Thyroid gland (tissue), 4 donors: ENCODE data around the gene GABRP. TPM values are rescaled to one million over a fixed set of nuclear protein-coding genes. Genes with fewer than 3 reads are reported as not detected.

Source experiments
- DNase-seq, 2 donors: peaks; one replicate each; pipeline ENCODE4 v3.0.0-alpha.2; 2019
- H3K27ac ChIP-seq, 3 donors: fragments of 200-600 bp; sonication (generic); 1 replicate in 2 of 3; 2 replicates in 1 of 3; pipeline ENCODE4 v1.5.1; 2016 to 2019; ENCODE audit warnings: mild to moderate bottlenecking in 1 of 3, moderate library complexity in 1 of 3
- H3K27me3 ChIP-seq: fragments of 200-600 bp; sonication (generic); one replicate; pipeline ENCODE4 v1.5.1; 2019
- H3K36me3 ChIP-seq, 2 donors: fragments of 200-600 bp; sonication (generic); one replicate each; pipeline ENCODE4 v1.5.1; 2016 to 2019
- H3K4me1 ChIP-seq, 2 donors: fragments of 200-600 bp; sonication (generic); one replicate each; pipeline ENCODE4 v1.5.1; 2017 to 2019
- H3K4me3 ChIP-seq, 3 donors: fragments of 200-600 bp; sonication (generic); replicated peaks in 1 of 3; 1 replicate in 2 of 3; 2 replicates in 1 of 3; pipeline ENCODE4 v1.5.1; 2016; ENCODE audit warnings: mild to moderate bottlenecking in 1 of 3
- H3K9me3 ChIP-seq: fragments of 200-600 bp; sonication (generic); one replicate; pipeline ENCODE4 v1.5.1; 2017
- POLR2A ChIP-seq, 2 donors: fragments of 450-650 bp; IDR thresholded peaks; one replicate each; pipeline ENCODE4 v1.6.1; 2017; ENCODE audit warnings: antibody characterized with exemption in 2 of 2, mild to moderate bottlenecking in 2 of 2, moderate library complexity in 1 of 2
- WGBS, 2 donors: methylation state at CpG; one replicate each; pipeline ENCODE4 v1.1.5; 2017; 5-methylcytosine and 5-hydroxymethylcytosine counted together
- intact Hi-C: fragments of 100-400 bp; cut with DNase I; formaldehyde crosslinking; loops from one replicate; pipeline ENCODE4 v1.15.1; 2023
- total RNA-seq, 4 donors: library from RNA; depleted of rRNA; stranded (reverse); fragments of >200 nt; gene quantifications; one replicate each; pipeline ENCODE4 v1.2.3, GENCODE V29; 2016
- TF ChIP-seq, protein P1 (sequence below), 6 experiments: fragments of 200-600 bp in 3 of 6; fragments of 450-650 bp in 3 of 6; sonication (generic) in 3 of 6; IDR thresholded peaks; one replicate each; pipeline ENCODE4 v1.5.1; 2016 to 2019; ENCODE audit warnings: antibody characterized with exemption in 6 of 6, mild to moderate bottlenecking in 2 of 6, inconsistent platforms in 1 of 6, moderate library complexity in 1 of 6

Gene GABRP
- total RNA-seq, 4 donors from 2014 or later: not detected

GRCh38 chr5:170769898-170770416, 13.6 kb upstream of the GABRP start:
- Histone ChIP-seq H3K4me1 (no peaks in the 10 kb centered on the region), H3K27ac (no peak overlapping the region), H3K27me3 (no peaks in the 10 kb centered on the region), H3K4me3 (no peak overlapping the region), H3K9me3 (no peaks in the 10 kb centered on the region), H3K36me3 (no peaks in the 10 kb centered on the region)
- intact Hi-C loops: loop anchor here (10.0 kb wide), 1 partner anchor 135 kb away; no protein-coding TSS in a partner anchor
- TF ChIP-seq, protein P1, sequence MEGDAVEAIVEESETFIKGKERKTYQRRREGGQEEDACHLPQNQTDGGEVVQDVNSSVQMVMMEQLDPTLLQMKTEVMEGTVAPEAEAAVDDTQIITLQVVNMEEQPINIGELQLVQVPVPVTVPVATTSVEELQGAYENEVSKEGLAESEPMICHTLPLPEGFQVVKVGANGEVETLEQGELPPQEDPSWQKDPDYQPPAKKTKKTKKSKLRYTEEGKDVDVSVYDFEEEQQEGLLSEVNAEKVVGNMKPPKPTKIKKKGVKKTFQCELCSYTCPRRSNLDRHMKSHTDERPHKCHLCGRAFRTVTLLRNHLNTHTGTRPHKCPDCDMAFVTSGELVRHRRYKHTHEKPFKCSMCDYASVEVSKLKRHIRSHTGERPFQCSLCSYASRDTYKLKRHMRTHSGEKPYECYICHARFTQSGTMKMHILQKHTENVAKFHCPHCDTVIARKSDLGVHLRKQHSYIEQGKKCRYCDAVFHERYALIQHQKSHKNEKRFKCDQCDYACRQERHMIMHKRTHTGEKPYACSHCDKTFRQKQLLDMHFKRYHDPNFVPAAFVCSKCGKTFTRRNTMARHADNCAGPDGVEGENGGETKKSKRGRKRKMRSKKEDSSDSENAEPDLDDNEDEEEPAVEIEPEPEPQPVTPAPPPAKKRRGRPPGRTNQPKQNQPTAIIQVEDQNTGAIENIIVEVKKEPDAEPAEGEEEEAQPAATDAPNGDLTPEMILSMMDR (IDR thresholded peaks at IDR 0.05): no peak
- no peak for TF ChIP-seq POLR2A (IDR thresholded peaks at IDR 0.05)
- no peak for DNase-seq
- WGBS, 2 donors: 81 to 83% methylated on average over 5 of the region's 5 CpGs

DNA sequence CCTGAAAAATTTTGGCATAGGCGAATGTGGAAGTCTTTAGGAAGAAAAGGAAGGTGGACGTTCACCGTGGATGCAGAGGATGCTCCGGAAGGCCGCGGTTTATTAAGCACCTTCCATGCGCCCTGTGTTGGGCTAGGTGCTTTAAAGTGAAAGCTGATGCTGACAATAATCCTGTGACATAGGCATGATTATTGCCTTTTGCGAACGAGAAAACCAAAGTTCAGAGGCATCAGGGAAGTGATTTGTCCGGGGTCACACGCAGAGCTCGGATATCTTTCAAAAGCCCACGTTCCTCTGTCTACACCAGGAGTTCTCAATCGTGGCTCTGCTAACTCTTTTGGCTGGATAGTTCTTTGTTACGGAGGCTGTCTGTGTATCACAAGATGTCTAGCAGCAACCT, 12.0 kb upstream of the GABRP start:
- Histone ChIP-seq H3K4me3 (no peak overlapping the region), H3K27me3 (no peaks in the 10 kb centered on the region), H3K36me3 (no peaks in the 10 kb centered on the region), H3K4me1 (no peaks in the 10 kb centered on the region), H3K9me3 (no peaks in the 10 kb centered on the region), H3K27ac (no peak overlapping the region)
- intact Hi-C loops: loop anchor here (10.0 kb wide), 1 partner anchor 137 kb away; no protein-coding TSS in a partner anchor
- TF ChIP-seq, protein P1 (IDR thresholded peaks at IDR 0.05): no peak
- no peak for TF ChIP-seq POLR2A (IDR thresholded peaks at IDR 0.05)
- DNase-seq: no peak
- 92 to 94% methylated on average over 15 of the region's 15 CpGs for WGBS, 2 donors

DNA sequence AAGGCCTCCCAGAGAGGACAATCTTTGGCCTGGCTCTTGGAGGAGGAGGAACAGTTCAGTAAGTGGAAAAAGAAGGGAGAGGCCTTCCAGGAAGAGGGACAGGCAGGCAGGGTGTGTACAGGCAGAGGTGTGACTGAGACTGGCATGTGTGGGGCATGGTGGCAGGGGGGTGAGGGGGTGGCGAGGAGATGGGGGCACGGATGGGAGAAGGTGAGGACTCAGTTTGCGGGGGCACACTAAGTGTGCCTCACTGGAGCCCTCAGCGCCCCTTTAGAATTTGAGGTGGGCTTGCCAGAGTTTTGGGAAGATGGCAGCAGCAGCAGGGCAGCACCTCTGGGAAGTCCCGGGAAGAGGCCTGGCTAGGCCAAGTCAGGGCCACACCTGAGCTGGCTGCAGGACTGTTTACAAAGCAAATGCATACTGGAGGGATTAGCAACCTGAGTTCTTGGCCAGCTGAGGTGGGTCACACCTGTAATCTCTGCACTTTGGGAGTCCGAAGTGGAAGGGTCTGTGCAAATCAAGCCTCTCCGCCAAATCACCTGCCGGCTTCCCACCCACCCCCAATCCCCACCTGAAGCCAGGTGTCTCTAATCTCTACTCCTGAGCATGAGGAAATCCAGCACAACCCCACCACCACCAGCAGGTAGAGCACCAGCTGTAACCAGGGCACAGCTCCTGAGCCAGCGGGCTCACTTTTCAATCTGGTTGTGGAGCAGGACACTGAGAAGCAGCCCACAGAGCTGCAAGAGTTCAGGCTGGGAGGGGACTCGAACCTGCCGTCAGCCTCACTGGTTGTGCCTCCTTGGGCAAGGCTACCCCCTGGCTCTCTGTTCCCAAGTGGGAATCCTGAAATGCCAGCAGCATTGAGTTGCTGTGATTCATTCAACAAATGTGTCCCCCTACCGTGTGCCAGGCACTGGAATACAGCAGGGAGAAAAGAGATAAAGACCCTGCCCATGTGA, 10.2 kb upstream of the GABRP start:
- Histone ChIP-seq H3K36me3 (no peaks in the 10 kb centered on the region), H3K4me3 (no peak overlapping the region), H3K27me3 (no peaks in the 10 kb centered on the region), H3K4me1 (no peaks in the 10 kb centered on the region), H3K9me3 (no peaks in the 10 kb centered on the region), H3K27ac (no peak overlapping the region)
- peak in 1 of 2 donors; percentile 14 for DNase-seq
- intact Hi-C loops: loop anchor here (10.0 kb wide), 1 partner anchor 139 kb away; no protein-coding TSS in a partner anchor
- TF ChIP-seq, protein P1 (IDR thresholded peaks at IDR 0.05): no peak
- no peak for TF ChIP-seq POLR2A (IDR thresholded peaks at IDR 0.05)
- 82 to 97% methylated on average over 8 to 12 of the region's 12 CpGs for WGBS, 2 donors

- Histone ChIP-seq H3K36me3 (no peaks in the 10 kb centered on the region), H3K9me3 (no peaks in the 10 kb centered on the region), H3K4me1 (no peaks in the 10 kb centered on the region), H3K27me3 (no peaks in the 10 kb centered on the region), H3K27ac (no peak overlapping the region), H3K4me3 (no peak overlapping the region)
- WGBS, 2 donors: 89 to 95% methylated on average over 5 of the region's 5 CpGs
- DNase-seq: no peak
- TF ChIP-seq, protein P1 (IDR thresholded peaks at IDR 0.05): no peak
- TF ChIP-seq POLR2A (IDR thresholded peaks at IDR 0.05): no peak
- intact Hi-C loops: loop anchor here (10.0 kb wide), 1 partner anchor 140 kb away; no protein-coding TSS in a partner anchor
Measured at GRCh38 chr5:170774831-170775230, 8.7 kb upstream of the GABRP start.

DNA sequence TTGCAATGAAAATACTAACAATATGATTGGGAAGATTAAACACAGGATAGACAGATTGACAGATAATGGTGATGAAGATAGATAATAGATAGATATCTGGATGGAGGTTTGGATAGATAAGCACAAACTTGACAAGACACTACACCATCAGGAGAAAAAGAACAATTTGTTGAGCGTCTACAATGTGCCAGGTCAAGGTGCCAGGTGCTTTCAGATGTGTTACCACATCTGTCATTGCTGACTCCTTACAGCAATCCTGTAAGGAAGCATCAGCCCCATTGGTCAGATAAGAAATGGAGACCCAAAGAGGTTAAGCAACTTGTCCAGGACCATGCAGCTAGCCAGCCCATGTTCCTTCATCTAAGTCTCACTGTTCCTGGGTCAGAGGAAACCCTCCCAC, 1.6 kb upstream of the GABRP start:
- no peak overlapping the region for H3K27ac ChIP-seq
- no peaks in the 10 kb centered on the region for H3K9me3 ChIP-seq
- no peaks in the 10 kb centered on the region for H3K27me3 ChIP-seq
- 90 to 93% methylated on average over 1 of the region's 1 CpG for WGBS, 2 donors
- H3K36me3 ChIP-seq: no peaks in the 10 kb centered on the region
- intact Hi-C loops: no loop called here
- H3K4me3 ChIP-seq: no peak overlapping the region
- no peak for DNase-seq
- TF ChIP-seq, protein P1 (IDR thresholded peaks at IDR 0.05): no peak
- no peak for TF ChIP-seq POLR2A (IDR thresholded peaks at IDR 0.05)
- peaks cover 0 to 8% of the 10 kb centered on the region in 2 donors for H3K4me1 ChIP-seq
